AG08395 (cell line): ENCODE results near the gene RNF187.

ENCODE experiments used
- DNase-seq: peaks from one replicate; pipeline ENCODE4 v3.0.0; 2012; ENCODE audit warnings: mixed read lengths, low spot score

RNF187 gene

DNA sequence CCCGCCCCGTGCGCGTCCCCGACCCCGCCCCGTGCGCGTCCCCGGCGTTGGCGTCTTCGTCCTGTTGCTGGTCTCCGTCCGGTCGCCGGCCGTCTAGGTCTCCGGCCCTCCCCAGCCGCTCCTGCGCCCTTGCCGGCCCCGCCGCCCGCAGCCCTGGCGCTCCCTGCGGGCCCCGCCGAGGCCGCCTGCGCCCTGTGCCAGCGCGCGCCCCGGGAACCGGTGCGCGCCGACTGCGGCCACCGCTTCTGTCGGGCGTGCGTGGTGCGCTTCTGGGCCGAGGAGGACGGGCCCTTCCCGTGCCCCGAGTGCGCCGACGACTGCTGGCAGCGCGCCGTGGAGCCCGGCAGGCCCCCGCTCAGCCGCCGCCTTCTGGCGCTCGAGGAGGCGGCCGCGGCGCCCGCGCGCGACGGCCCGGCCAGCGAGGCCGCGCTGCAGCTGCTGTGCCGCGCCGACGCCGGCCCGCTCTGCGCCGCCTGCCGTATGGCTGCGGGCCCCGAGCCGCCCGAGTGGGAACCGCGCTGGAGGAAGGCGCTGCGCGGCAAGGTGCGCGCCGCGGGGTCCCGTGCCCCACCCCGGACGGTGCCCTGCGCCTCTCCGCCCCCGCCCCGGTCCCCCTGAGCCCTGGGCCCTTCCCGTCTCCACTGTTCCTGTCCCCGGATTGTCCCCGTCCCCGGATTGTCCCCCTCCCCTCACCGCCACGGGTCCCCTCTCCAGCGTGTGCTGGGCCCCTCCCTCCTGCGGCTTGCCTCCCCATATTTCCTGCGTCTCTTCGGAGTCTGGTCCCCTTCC lies at the start of gene RNF187:
TSS of gene RNF187 (plus strand) at position 47 of the 789 bp plus-strand sequence.
- peak; percentile 88 for DNase-seq

DNA sequence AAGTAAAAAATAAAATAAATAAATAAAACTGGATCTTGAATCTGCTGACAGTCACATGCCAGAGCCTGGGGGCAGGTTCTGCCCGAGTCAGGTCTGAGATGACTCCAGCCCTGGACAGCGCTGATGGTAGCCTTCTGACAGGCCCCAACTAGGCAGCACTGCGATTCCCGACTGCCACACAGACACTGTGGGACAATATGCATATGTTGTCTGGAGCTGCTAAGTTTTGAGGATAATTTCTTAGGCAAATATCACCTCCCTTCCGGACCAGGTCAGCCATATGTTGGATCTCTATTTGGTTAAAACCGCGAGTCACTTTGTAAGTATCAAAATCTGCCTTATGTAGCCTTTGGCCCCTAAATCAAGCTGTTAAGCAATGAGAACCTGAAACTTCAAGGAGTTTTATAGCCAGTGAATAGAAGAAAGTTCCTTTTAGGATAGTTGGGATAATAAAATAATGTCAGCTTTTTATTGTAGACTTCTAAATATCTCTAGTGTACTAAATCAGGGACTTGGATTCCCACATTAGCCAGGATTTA lies 49.7 kb upstream of the RNF187 start:
- no peak for DNase-seq

DNA sequence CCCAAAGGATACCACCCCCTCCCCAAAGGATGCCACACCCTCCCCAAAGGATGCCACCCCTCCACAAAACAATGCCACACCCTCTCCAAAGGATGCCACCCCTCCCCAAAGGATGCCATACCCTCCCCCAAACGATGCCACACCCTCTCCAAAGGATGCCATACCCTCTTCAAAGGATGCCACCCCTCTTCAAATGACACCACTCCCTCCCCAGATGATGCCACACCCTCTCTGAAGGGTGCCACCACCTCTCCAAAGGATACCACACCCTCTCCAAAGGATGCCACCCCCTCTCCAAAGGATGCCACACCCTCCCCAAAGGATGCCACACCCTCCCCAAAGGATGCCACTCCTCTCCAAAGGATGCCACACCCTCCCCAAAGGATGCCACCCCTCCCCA lies 48.9 kb upstream of the RNF187 start:
- no peak for DNase-seq

DNA sequence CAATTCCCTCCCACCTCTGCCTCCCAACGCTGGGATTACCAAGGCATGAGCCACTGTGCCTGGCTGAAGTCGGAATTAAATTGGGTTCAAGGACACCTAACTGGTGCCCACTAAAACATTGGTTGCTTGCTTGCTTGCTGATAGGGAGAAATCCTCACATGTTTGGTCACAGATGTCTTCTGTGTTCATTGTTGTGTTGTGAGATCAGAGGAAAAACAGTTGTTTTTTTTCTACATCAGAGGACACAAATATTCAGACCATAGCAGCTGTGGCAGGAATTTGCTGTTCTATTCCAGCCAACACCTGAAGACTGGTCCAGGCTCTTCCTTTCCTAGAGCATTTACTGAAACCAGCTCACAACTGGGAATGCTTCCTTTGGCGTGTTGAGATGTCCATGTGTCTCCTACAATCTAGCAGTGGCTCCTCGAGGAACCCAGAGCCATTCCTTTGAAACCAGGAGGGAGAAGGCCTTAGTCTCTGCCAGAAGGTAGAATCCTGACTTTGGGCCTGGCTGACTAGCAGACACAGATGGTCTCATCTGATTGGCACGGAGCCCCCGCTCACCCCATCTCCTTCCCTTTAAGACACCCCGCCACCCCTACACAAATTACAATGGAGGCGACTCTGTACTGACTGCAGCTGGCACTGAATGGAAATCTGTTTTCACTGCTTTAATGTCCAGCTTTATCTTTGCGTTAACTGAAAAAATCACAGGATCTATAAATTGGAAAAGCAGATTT lies 46.3 kb upstream of the RNF187 start:
- DNase-seq: no peak

- no peak for DNase-seq
These were observed 43.8 kb upstream of the RNF187 start for GRCh38 chr1:228443395-228443794.

GRCh38 chr1:228445490-228445842 lies 41.7 kb upstream of the RNF187 start:
- no peak for DNase-seq

DNA sequence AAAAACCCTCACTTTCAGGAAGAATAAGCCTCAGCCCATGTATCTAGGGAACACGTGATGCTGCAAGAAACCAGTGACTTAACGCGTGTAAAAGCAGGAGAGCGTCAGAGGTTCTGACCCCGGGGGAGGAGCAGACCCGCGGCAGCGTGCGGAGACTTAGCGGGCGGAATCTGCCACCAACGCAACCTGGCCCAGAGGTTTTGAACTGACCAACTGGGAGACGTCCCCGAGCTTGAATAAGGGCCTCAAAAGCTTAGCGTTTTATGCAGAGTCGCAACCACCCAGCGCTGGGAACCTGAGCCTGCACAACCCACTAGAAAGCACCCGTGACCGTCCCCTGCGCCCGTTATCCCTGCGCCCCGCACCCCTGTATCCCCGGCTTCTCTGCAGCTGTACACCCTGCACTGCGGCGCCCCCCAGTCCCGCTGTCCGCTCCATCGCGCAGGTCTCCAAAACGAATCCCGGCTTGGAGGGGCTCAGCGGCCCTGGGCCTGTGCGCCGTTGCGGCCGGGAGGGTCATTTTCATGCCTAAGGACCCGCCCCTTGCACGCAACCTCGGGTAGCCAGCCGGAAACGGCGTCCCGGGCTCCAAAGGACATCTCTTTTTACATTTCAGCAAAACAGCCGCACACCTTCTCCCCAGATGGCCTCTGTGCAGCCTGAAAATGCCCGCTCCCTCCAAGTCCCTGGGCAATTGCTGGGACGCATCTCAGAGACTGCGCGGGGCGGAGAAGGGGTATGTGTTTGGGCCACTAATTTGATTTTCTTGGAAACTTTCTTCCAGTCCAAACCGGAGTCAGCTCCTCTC lies 41.1 kb upstream of the RNF187 start:
- DNase-seq: peak; percentile 66

GRCh38 chr1:228446852-228447251 lies 40.3 kb upstream of the RNF187 start:
- no peak for DNase-seq

GRCh38 chr1:228448372-228448771 lies 38.8 kb upstream of the RNF187 start:
- no peak for DNase-seq

- DNase-seq: no peak
These were observed 37.0 kb upstream of the RNF187 start for GRCh38 chr1:228450200-228450599.

- no peak for DNase-seq
These were observed 34.8 kb upstream of the RNF187 start for GRCh38 chr1:228452194-228453021.

DNA sequence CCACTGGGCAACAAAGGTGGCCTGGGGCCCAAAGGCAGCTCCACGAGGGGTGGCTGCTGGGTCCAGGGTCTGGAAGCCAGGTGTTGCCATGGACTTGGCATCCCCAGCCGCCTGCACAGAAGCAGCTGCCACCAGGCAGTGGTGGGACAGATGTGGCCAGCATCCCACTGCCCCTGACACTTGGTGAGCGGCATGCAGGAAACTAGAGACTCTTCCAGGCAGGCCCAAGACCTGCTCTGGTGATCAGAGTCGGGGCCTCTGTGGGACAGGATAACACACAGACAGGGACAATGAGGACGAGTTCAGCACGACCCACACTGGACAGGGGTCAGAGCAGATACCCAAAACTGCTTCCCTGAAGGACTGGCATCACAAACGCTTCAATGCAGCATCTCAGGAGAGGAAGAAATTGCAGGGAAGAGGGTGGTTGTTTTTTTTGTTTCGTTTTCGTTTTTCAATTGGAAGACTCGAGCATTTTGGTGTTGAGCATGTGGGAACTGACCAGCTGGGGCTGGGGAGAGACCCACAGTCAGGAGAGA lies 34.1 kb upstream of the RNF187 start:
- no peak for DNase-seq

DNA sequence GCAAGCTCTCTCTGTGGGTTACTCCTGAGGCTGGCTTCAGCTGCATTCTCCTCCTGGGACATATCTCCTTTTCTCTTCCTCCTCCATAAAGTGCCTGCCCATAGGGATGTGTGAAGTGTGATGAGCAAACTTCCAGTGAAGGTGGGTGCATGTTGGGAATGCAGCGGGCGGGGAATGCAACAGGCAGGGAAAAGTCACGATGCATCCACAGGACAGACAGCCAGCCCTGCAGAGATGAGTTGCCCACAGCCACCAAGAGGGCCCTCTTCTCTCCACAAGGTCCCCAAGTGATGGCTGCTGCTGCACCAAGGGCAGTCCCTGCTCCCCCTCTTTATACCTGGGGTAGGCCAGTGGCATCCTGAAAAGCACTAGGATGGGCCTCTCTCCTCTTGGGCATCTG lies 33.6 kb upstream of the RNF187 start:
- no peak for DNase-seq

DNA sequence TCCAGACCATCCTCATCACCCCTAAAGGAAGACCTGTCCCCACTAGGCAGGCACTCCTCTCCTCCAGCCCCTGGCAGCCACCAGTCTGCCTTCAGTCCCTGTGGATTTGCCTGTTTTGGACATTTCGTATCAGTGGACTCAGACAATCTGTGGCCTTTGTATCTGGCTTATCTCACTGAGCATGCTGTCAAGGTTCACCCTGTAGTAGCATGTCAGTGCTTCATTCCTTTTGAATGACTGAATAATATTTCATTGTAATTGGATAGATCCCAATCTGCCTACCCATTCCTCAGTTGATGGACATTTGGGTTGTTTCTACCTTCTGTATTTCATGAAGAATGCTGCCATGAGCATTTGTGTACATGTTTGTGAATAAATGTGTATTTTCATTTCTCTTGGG lies 32.9 kb upstream of the RNF187 start:
- no peak for DNase-seq

GRCh38 chr1:228455715-228456114 lies 31.5 kb upstream of the RNF187 start:
- no peak for DNase-seq

DNA sequence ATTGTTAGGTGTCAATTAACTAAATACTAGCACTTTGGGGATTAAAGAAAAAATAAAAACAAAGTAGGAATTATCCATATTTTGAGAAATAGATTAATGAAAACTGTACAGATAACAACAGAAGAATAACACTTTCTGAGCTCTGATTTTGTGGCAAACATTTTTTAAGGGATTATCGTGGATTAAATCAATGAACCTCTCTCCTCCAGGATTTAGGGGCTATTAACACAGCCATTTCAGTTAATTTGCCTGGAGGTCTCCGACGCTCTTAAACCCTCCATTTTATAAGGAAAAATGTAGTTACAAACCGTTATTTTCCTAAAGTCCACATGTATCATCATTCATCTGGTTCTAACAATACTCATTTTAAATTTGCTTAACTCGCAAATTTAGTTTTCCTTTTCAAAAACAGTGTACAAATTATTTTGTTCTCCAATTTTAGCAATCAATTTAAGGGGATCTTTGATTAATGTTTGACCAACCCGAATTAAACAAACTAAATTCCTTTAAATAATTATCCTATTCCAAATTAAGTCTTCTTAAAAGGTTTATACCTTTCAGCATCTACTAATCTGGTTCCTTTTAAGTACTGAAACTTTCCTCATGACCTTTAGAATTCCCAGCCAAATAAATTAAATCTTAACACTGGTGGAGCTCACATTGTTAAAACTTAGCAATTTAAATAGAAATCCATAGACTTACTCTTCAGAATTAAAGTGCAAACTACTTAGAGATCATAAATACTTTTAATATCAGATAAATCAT lies 30.7 kb upstream of the RNF187 start:
- DNase-seq: no peak

DNA sequence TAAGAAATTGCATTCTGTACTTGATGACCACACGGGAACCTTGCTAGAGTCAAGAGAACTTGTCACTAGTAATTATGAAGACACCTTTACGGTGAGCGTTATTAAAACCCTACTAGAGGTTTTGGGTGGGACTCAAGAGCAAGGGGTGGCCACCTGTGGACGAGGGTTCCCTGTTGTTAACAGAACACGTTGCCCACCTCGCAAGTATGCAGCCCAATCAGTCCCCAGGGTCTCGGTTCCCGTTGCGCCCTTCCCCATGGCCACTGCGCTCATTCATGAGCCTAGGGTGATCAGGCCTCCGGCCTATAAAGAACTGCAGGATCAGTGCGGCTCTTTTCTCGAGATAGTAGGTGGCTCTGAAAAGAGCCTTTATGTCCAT lies 30.2 kb upstream of the RNF187 start:
- no peak for DNase-seq

DNA sequence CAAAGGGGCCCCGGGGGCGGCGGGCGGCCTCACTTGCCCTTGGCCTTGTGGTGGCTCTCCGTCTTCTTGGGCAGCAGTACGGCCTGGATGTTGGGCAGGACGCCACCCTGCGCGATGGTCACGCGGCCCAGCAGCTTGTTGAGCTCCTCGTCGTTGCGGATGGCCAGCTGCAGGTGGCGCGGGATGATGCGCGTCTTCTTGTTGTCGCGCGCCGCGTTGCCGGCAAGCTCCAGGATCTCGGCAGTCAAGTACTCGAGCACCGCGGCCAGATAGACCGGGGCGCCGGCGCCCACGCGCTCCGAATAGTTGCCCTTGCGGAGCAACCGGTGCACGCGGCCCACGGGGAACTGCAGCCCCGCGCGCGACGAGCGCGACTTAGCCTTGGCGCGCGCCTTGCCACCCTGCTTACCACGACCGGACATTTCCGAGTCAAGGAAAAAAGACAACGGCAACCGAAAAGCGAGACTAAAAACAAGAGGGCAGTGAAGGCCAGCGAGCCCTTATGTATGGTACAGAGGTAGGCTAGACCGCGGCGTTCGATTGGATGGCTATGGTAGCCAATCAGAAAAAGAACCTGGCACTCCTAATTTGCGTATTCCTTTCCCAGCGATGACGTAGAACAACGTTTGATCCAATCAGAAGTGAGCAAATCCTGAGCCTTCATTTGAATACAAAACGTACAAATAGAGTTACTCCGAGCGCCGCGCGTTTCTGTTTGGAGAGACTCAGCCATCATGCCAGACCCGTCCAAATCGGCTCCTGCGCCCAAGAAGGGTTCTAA lies 29.6 kb upstream of the RNF187 start:
- peak; percentile 96 for DNase-seq

DNA sequence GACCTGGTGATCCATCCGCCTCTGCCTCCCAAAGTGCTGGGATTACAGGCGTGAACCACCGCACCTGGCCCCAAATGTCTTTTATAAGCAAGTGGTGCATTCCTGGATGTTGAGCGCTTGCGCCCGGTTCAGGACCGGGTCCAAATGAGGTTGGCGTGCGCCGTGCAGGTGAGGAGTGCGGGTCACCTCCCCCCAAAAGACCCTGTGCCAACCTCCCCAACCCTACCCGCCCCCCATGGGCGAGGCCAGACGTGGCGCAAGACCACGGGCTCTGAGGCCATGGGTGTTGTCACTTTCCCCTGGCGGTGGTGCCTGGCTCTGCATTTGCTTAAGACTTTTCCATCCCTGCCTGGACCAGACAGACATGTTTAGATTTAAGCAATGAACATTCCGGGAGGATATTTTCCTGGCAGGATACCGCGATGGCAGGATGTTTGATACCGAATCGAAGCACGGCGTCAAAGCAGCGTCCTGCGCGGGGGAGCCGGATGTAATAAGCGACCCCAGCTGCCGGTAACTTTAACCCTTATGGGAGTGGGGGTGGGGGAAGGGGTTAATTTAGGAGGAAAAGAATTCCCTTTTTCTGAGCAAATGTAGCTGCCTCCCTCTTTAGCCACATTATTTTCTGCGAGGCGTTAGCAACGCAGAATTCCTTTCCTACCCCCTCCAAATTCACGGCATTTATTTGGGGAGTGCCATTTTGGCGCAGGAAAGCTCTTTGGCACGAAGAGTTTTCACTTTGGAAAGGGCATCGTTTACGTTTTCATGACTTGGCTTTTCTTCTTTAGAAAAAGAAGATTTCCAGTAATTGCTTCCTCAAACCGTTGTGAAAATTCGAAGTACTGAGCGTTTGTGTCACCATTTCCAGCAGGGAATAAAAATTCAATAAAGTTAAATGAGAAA lies 27.8 kb upstream of the RNF187 start:
- peak; percentile 69 for DNase-seq
